A549 (cell line): ENCODE data around the gene TC2N. TPM values are rescaled to one million over a fixed set of nuclear protein-coding genes. Genes with fewer than 3 reads are reported as not detected.

Source experiments
- ATAC-seq, 2 experiments: fragments of 200-7000 bp in 1 of 2; fragments of >200 bp in 1 of 2; cut with Nextera tagmentation in 1 of 2; cut with Tn5 transposase in 1 of 2; 3 replicates each; pipeline versions ENCODE4 v1.8.0 to v1.9.1; 2018 to 2020; ENCODE audit warnings: mild to moderate bottlenecking in 1 of 2, moderate library complexity in 1 of 2
- CTCF ChIA-PET: fragments of 300-600 bp; sonication (Branson Sonifier 250); formaldehyde crosslinking; extraction: SDS; loops from one replicate; lab custom pipeline; 2021; ENCODE audit warnings: antibody characterized with exemption, inconsistent platforms; lab: Yijun Ruan, JAX
- POLR2A ChIA-PET: fragments of 350-600 bp; formaldehyde crosslinking; extraction: SDS; loops from one replicate; lab custom pipeline; 2021; ENCODE audit warnings: antibody characterized with exemption, inconsistent platforms; lab: Yijun Ruan, JAX
- DNase-seq, 2 experiments: peaks; one replicate each; pipeline versions ENCODE4 v3.0.0 to v3.0.0-alpha.2; 2011 to 2016; ENCODE audit warnings: low read depth in 1 of 2, low spot score in 1 of 2
- FAIRE-seq: peaks from 2 replicates; lab custom pipeline; 2011; peaks lifted over from hg19 to GRCh38; lab: Jason Lieb, UNC
- H3K27ac ChIP-seq, 2 experiments: fragments of >200 bp; sonication (Bioruptor Twin); formaldehyde crosslinking; 3 replicates each; pipeline ENCODE4 v1.5.1; 2016 to 2017
- H3K4me1 ChIP-seq: fragments of >200 bp; sonication (Bioruptor Twin); formaldehyde crosslinking; 3 replicates; pipeline ENCODE4 v1.6.1; 2016
- H3K4me2 ChIP-seq: fragments of >200 bp; sonication (Bioruptor Twin); formaldehyde crosslinking; 3 replicates; pipeline ENCODE4 v1.6.1; 2016
- H3K4me3 ChIP-seq: fragments of >200 bp; sonication (Bioruptor Twin); formaldehyde crosslinking; 3 replicates; pipeline ENCODE4 v1.5.1; 2016
- H3K9me3 ChIP-seq: fragments of >200 bp; sonication (Bioruptor Twin); formaldehyde crosslinking; 3 replicates; pipeline ENCODE4 v1.6.1; 2016
- ATOH8 ChIP-seq: fragments of 250-450 bp; sonication (Bioruptor Pico); IDR thresholded peaks from 2 replicates; pipeline ENCODE4 v1.5.0; 2020; ENCODE audit warnings: low read depth, mild to moderate bottlenecking, moderate library complexity
- CHD2 ChIP-seq: fragments of 150-350 bp; IDR thresholded peaks from 2 replicates; pipeline ENCODE4 v1.6.1; 2014; ENCODE audit warnings: low read length; ENCODE audit not compliant: partially characterized antibody
- E2F6 ChIP-seq: IDR thresholded peaks from 2 replicates; pipeline ENCODE4 v1.6.1; 2012; ENCODE audit warnings: low read depth, borderline replicate concordance
- FOSB ChIP-seq: fragments of 250-450 bp; sonication (Bioruptor Pico); IDR thresholded peaks from 2 replicates; pipeline ENCODE4 v1.5.0; 2020; ENCODE audit warnings: mild to moderate bottlenecking, moderate library complexity
- FOXS1 ChIP-seq: fragments of 250-450 bp; sonication (Bioruptor Pico); IDR thresholded peaks from 2 replicates; pipeline ENCODE4 v1.5.0; 2020; ENCODE audit warnings: mild to moderate bottlenecking, moderate library complexity
- HES2 ChIP-seq: fragments of >200 bp; sonication (Bioruptor Twin); formaldehyde crosslinking; IDR thresholded peaks from 2 replicates; pipeline ENCODE4 v1.6.1; 2016
- HOXB13 ChIP-seq: fragments of 250-450 bp; sonication (Bioruptor Pico); IDR thresholded peaks from 2 replicates; pipeline ENCODE4 v1.5.0; 2020; ENCODE audit warnings: low read depth, mild to moderate bottlenecking, moderate library complexity
- JUN ChIP-seq, 2 experiments: fragments of >200 bp; sonication (Bioruptor Twin); formaldehyde crosslinking; IDR thresholded peaks; 2 replicates in 1 of 2; 3 replicates in 1 of 2; pipeline ENCODE4 v1.6.1; 2016 to 2017
- KDM5A ChIP-seq: fragments of 200-600 bp; sonication (generic); IDR thresholded peaks from 2 replicates; pipeline ENCODE4 v1.6.1; 2016; ENCODE audit warnings: antibody characterized with exemption, mild to moderate bottlenecking
- MAFK ChIP-seq: fragments of 450-650 bp; IDR thresholded peaks from 2 replicates; pipeline ENCODE4 v1.6.1; 2014; ENCODE audit not compliant: partially characterized antibody
- POLR2AphosphoS2 ChIP-seq: conservative IDR thresholded peaks from 2 replicates; pipeline ENCODE4 v1.6.1; 2012; ENCODE audit warnings: low read length, improper control_type of control experiment, inconsistent platforms
- RARB ChIP-seq: fragments of 250-450 bp; sonication (Bioruptor Pico); IDR thresholded peaks from 2 replicates; pipeline ENCODE4 v1.8.0; 2021; ENCODE audit warnings: mild to moderate bottlenecking, moderate library complexity
- REST ChIP-seq: fragments of 200-600 bp; sonication (generic); IDR thresholded peaks from 2 replicates; pipeline ENCODE4 v1.6.1; 2016; ENCODE audit warnings: antibody characterized with exemption, mild to moderate bottlenecking, moderate library complexity
- RFX5 ChIP-seq: fragments of 450-650 bp; IDR thresholded peaks from 2 replicates; pipeline ENCODE4 v1.7.1; 2014; ENCODE audit warnings: antibody characterized with exemption, mild to moderate bottlenecking, moderate library complexity
- RNF2 ChIP-seq: fragments of 200-600 bp; sonication (generic); IDR thresholded peaks from 2 replicates; pipeline ENCODE4 v1.6.1; 2016; ENCODE audit warnings: low read depth, mild to moderate bottlenecking, antibody characterized with exemption, moderate library complexity, borderline replicate concordance
- SMC3 ChIP-seq: fragments of >200 bp; sonication (Bioruptor Twin); formaldehyde crosslinking; IDR thresholded peaks from 3 replicates; pipeline ENCODE4 v1.6.1; 2018; ENCODE audit warnings: inconsistent platforms
- TFCP2L1 ChIP-seq: fragments of 250-450 bp; sonication (Bioruptor Pico); IDR thresholded peaks from 2 replicates; pipeline ENCODE4 v1.5.0; 2021; ENCODE audit warnings: mild to moderate bottlenecking
- USF2 ChIP-seq: fragments of 450-650 bp; IDR thresholded peaks from 2 replicates; pipeline ENCODE4 v1.6.1; 2014; ENCODE audit warnings: antibody characterized with exemption
- ZC3H11A ChIP-seq: fragments of 450-650 bp; IDR thresholded peaks from 2 replicates; pipeline ENCODE4 v1.6.1; 2014; ENCODE audit warnings: antibody characterized with exemption, mild to moderate bottlenecking
- ZNF302 ChIP-seq: fragments of 250-450 bp; sonication (Bioruptor Pico); IDR thresholded peaks from 2 replicates; pipeline ENCODE4 v1.9.0; 2021; ENCODE audit warnings: inconsistent platforms, mild to moderate bottlenecking, moderate library complexity
- WGBS: methylation state at CpG from one replicate; pipeline ENCODE4 v1.1.6; 2017; ENCODE audit errors: missing lambda C conversion rate; 5-methylcytosine and 5-hydroxymethylcytosine counted together
- polyA plus RNA-seq, 4 experiments: library from polyadenylated mRNA; depleted of rRNA in 3 of 4; stranded (reverse); fragments of >200 nt; fragmentation: RNase III in 1 of 4; extraction: RNeasy Plus Mini Kit Qiagen cat#74134 plus additional on column Dnase treatment in 1 of 4; gene quantifications; 2 replicates in 3 of 4; 3 replicates in 1 of 4; pipeline ENCODE4 v1.2.3, GENCODE V29; 2011 to 2017

TC2N gene
- polyA plus RNA-seq, 2 of the 4 experiments (the other 2 are of a cell fraction), result 0.43 to 5.5 TPM

GRCh38 chr14:91793704-91794103 is 73.6 kb downstream of the TC2N start:
- DNase-seq, result no peak
- no peak overlapping the region for H3K4me2 ChIP-seq
- H3K4me1 ChIP-seq, result no peaks in the 10 kb centered on the region
- POLR2A ChIA-PET, result no interaction called here
- no peak for ATAC-seq
- no peak for TF ChIP-seq FOXS1 (CRISPR knock-in tag)
- TF ChIP-seq KDM5A, result no peak
- no peak for TF ChIP-seq USF2
- no peak for TF ChIP-seq JUN (IDR thresholded peaks at IDR 0.05)
- TF ChIP-seq RARB, result no peak
- TF ChIP-seq POLR2AphosphoS2, result no peak
- no peak for TF ChIP-seq ATOH8 (CRISPR knock-in tag)
- TF ChIP-seq SMC3, result no peak
- no peak for TF ChIP-seq RFX5
- TF ChIP-seq ZC3H11A, result no peak
- TF ChIP-seq FOSB (CRISPR knock-in tag), result no peak
- no peak for TF ChIP-seq HES2
- no peak for TF ChIP-seq ZNF302 (CRISPR knock-in tag)
- TF ChIP-seq TFCP2L1, result no peak
- TF ChIP-seq E2F6, result no peak
- no peak for TF ChIP-seq HOXB13 (CRISPR knock-in tag)
- no peak for TF ChIP-seq REST
- TF ChIP-seq, all 56 proteins: peak for 0
- CTCF ChIA-PET, result interaction anchor here (1.4 kb wide), 1 partner anchor 144 kb away, joined by 3 read pairs; no protein-coding TSS in a partner anchor
- Histone ChIP-seq H3K9me3 (no peaks in the 10 kb centered on the region), H3K27ac (no peak overlapping the region), H3K4me3 (no peak overlapping the region)
- whole genome bisulfite sequencing, result 62% methylated on average over 4 of the region's 4 CpGs
- FAIRE-seq, result no peak

GRCh38 chr14:91786188-91786587 is 81.1 kb downstream of the TC2N start:
- TF ChIP-seq CHD2 (no peak), RNF2 (no peak), MAFK (peak; percentile 91)
- Histone ChIP-seq H3K4me3 (no peak overlapping the region), H3K4me1 (no peaks in the 10 kb centered on the region), H3K27ac (no peak overlapping the region), H3K9me3 (no peaks in the 10 kb centered on the region), H3K4me2 (no peak overlapping the region)
- POLR2A ChIA-PET, result no interaction called here
- FAIRE-seq (no peak), DNase-seq (no peak), ATAC-seq (no peak)
- CTCF ChIA-PET, result no interaction called here
- 68% methylated on average over 2 of the region's 2 CpGs for WGBS
